Measurements from ENCODE around the gene ZNF410. TPM values are rescaled to one million over a fixed set of nuclear protein-coding genes. Genes with fewer than 3 reads are reported as not detected.
A peak's percentile ranks its signal among the peaks of the same experiment; 100 is the strongest.

ZNF410 gene
- total and polyA plus RNA-seq, 2 of the 13 experiments (the other 11 are each of a cell fraction or from before 2014, with no cell fraction given) = 19.2 to 44.3 TPM

- TF ChIP-seq E2F1 (CRISPR knock-in tag; IDR thresholded peaks at IDR 0.05) = 0 out of 2 replicates have a peak, but pooled peaks have one; percentile 30
- no peak for TF ChIP-seq FOXP4 (CRISPR knock-in tag; IDR thresholded peaks at IDR 0.05)
- no peak for TF ChIP-seq SMARCC2 (IDR thresholded peaks at IDR 0.05)
- peak; percentile 89; the same call in 1 of the 2 replicates for TF ChIP-seq ZNF350 (CRISPR knock-in tag; IDR thresholded peaks at IDR 0.05; ENCODE audit: borderline replicate concordance, low read depth)
- no peak for TF ChIP-seq THAP8 (CRISPR knock-in tag; IDR thresholded peaks at IDR 0.05; ENCODE audit: borderline replicate concordance)
- TF ChIP-seq WIZ (CRISPR knock-in tag; IDR thresholded peaks at IDR 0.05) = 0 out of 2 replicates have a peak, but pooled peaks have one; percentile 47
- TF ChIP-seq DNMT3B (CRISPR knock-in tag; conservative IDR thresholded peaks at IDR 0.05) = no peak; the same call in 1 of the 2 replicates
- TF ChIP-seq TCF12 (IDR thresholded peaks at IDR 0.05) = no peak
- TF ChIP-seq TCF12 (CRISPR knock-in tag; IDR thresholded peaks at IDR 0.05) = 0 out of 2 replicates have a peak, but pooled peaks have one; percentile 25
- peak; percentile 83 for TF ChIP-seq ZBTB34 (CRISPR knock-in tag; IDR thresholded peaks at IDR 0.05)
- TF ChIP-seq ZNF597 (CRISPR knock-in tag; IDR thresholded peaks at IDR 0.05) = no peak
- peak; percentile 83; the same call in 1 of the 2 replicates for TF ChIP-seq ZNF776 (CRISPR knock-in tag; IDR thresholded peaks at IDR 0.05)
- no peak for TF ChIP-seq FOXO4 (CRISPR knock-in tag; conservative IDR thresholded peaks at IDR 0.05)
- TF ChIP-seq SSRP1 (CRISPR knock-in tag; IDR thresholded peaks at IDR 0.05) = no peak; the same call in 1 of the 2 replicates
- TF ChIP-seq ZFP1 (CRISPR knock-in tag; IDR thresholded peaks at IDR 0.05) = 0 out of 2 replicates have a peak, but pooled peaks have one; percentile 36
- TF ChIP-seq NCOR1 (IDR thresholded peaks at IDR 0.05; ENCODE audit: borderline replicate concordance, low read length) = peak; percentile 73
- TF ChIP-seq ZSCAN20 (CRISPR knock-in tag; IDR thresholded peaks at IDR 0.05; ENCODE audit: borderline replicate concordance) = no peak
- TF ChIP-seq ZNF224 (CRISPR knock-in tag; IDR thresholded peaks at IDR 0.05) = peak; percentile 93; the same call in 1 of the 2 replicates
- no peak for TF ChIP-seq ZNF329 (CRISPR knock-in tag; IDR thresholded peaks at IDR 0.05; ENCODE audit: low read depth)
- TF ChIP-seq ARNT (IDR thresholded peaks at IDR 0.05) = no peak
Measured at GRCh38 chr14:73949752-73950734, 63.4 kb downstream of the ZNF410 start, which contains the start of the genes COQ6 and FAM161B (continued).

Data from HepG2 (cell line).